ENCODE results near the gene ARFRP1.

The ARFRP1 gene

GRCh38 chr20:63691711-63692435 is 15.9 kb downstream of the ARFRP1 start:
- DNase-seq (ENCODE audit: low read depth, low spot score) = no peak

GRCh38 chr20:63690898-63691710 is 16.7 kb downstream of the ARFRP1 start:
- no peak for DNase-seq (ENCODE audit: low read depth, low spot score)

GRCh38 chr20:63690003-63690897 is 17.5 kb downstream of the ARFRP1 start:
- DNase-seq (ENCODE audit: low read depth, low spot score) = no peak

- DNase-seq (ENCODE audit: low read depth, low spot score) = no peak
Observed at GRCh38 chr20:63689046-63690002, 18.5 kb downstream of the ARFRP1 start.

- no peak for DNase-seq (ENCODE audit: low read depth, low spot score)
Observed at GRCh38 chr20:63688228-63689045, 19.3 kb downstream of the ARFRP1 start.

- no peak for DNase-seq (ENCODE audit: low read depth, low spot score)
Observed at GRCh38 chr20:63687419-63688178, 20.2 kb downstream of the ARFRP1 start.

GRCh38 chr20:63686492-63687321 is 21.1 kb downstream of the ARFRP1 start:
- no peak for DNase-seq (ENCODE audit: low read depth, low spot score)

- no peak for DNase-seq (ENCODE audit: low read depth, low spot score)
Observed at GRCh38 chr20:63686094-63686491, 21.7 kb downstream of the ARFRP1 start.

- DNase-seq (ENCODE audit: low read depth, low spot score) = no peak
Observed at GRCh38 chr20:63685269-63686026, 22.3 kb downstream of the ARFRP1 start.

- no peak for DNase-seq (ENCODE audit: low read depth, low spot score)
Observed at GRCh38 chr20:63682384-63683139, 25.2 kb downstream of the ARFRP1 start.

GRCh38 chr20:63681609-63682142 is 26.1 kb downstream of the ARFRP1 start:
- no peak for DNase-seq (ENCODE audit: low read depth, low spot score)

- no peak for DNase-seq (ENCODE audit: low read depth, low spot score)
Observed at GRCh38 chr20:63680857-63681608, 26.7 kb downstream of the ARFRP1 start.

GRCh38 chr20:63680427-63680826 is 27.3 kb downstream of the ARFRP1 start:
- no peak for DNase-seq (ENCODE audit: low read depth, low spot score)

GRCh38 chr20:63679799-63680305 is 27.9 kb downstream of the ARFRP1 start:
- DNase-seq (ENCODE audit: low read depth, low spot score) = no peak

GRCh38 chr20:63678667-63679465 is 28.9 kb downstream of the ARFRP1 start:
- DNase-seq (ENCODE audit: low read depth, low spot score) = no peak

All from iPS DF 19.7 (cell line).